GM13977 (cell line): ENCODE data around the gene TMPRSS5.
"Not testable (repeated sequence)": the region's sequence is repeated elsewhere in the genome, so short reads cannot be mapped to it uniquely, and the experiment has no call there.

ENCODE experiments used
- DNase-seq: peaks from one replicate; pipeline ENCODE4 v3.0.0; 2012; ENCODE audit warnings: low spot score
- CTCF ChIP-seq: IDR thresholded peaks from 2 replicates; pipeline ENCODE4 v1.5.1; 2012; ENCODE audit warnings: mild to moderate bottlenecking, control low read depth; ENCODE audit not compliant: insufficient read depth; ENCODE audit errors: extremely low read depth, missing control alignments
- in situ Hi-C: fragments of 300-500 bp; cut with MboI; formaldehyde crosslinking; loops from one replicate; pipeline ENCODE4 v1.12.0; 2022; ENCODE audit warnings: low sequenced_read_pairs, low pct_unique_long_range_greater_than_20kb, mixed read lengths, inconsistent platforms; ENCODE audit not compliant: unreplicated experiment

Gene TMPRSS5

DNA sequence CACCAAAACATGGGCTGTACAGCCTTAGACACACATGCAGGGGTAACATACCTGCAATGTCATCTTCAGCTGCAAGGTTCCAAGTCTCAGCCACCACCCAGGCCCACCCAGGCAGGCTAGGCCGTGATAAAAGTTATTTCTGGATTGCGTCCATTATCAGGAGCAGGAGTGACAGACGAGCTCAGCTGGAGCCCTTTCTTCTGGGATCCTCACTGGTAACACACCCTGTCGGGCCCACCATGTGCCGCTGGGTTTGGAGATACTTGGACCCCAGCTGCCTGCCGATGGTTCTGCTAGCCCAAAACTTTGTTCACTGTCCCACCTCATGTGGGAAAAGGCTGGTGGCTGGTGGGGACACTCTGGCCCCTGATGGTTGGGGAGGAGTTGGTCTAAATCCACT lies 24.8 kb downstream of the TMPRSS5 start:
- no peak for TF ChIP-seq CTCF
- in situ Hi-C loops = no loop called here
- no peak for DNase-seq

DNA sequence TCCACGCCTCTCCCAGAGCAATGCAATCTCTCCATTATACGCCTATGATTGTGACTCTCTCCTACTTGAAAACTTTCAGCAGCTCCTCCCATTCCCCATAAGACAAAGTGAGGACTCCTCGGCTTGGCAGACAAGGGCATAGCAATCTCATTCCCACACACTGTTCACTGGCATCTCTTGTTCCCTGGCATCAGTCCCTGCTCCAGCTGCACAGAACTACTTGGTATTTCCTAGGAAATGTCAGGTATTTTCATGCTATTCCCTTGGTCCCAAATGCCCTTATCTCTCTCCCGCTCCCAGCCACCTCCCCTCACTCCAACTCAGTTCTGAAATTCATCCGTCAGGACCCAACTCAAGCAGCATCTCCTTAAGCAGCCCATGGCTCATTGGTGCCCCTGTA lies 28.4 kb downstream of the TMPRSS5 start:
- in situ Hi-C loops = no loop called here
- TF ChIP-seq CTCF = no peak
- no peak for DNase-seq

DNA sequence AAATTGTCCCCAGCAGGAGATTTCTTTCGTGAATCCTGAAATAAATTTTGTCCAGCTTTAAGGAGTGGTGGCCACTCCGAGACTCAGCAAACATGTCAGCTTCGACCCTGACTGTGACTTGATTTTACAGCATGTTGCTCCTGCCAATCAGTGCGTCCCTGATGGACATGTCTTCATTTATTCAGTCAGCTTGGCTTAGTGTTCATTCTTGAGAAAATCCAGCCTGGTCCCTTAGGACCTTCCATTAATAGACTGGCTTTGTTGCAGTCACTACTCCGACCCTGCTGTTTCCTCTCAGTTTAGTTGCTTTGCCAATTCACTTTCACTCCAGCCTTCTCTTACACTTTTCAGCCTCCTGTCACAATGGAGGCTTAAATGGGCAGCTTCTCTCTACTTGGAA lies 30.5 kb downstream of the TMPRSS5 start:
- in situ Hi-C loops = no loop called here
- DNase-seq = no peak
- no peak for TF ChIP-seq CTCF

DNA sequence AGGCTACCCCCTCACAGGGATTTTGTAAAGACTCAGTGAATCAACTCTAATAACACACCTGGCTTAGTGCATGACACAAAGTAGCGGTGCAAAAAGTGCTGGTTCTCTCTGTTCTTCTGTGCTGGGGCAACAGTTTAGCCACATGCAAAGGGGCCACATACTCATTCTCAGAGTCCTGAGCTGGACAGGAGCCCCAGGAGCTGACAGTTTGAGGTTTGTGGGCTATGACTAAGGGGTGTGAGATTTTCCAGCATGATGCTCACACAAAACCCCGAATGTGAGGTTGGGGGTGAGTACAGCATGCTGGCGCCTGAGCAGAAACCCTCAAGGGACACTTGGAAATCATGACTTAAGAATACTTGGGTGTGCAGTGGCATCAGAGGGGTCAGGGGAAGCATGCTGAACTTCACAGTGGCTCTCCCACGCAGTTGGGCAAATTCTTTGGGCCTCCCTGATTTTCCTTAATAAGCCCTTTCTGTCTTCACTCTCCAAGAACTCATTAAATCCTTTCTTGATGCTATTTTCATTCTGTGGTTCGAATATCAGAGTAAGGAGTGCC lies 31.0 kb downstream of the TMPRSS5 start:
- in situ Hi-C loops = no loop called here

DNA sequence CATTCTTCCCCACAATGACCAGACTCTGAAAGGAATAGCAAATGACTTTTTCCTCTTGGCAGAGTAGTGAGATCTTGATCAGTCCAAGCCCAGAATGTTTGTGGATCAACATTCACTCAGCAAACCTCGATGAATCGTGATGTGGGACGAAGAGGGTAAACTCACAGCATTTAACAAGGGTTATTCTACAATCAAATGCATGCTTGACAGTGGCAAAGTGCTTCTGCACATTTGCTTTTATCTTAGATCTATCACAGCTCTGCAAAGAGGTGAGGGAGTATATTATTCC lies 31.8 kb downstream of the TMPRSS5 start:
- in situ Hi-C loops = no loop called here
- DNase-seq = no peak
- TF ChIP-seq CTCF = no peak

More for the DNA sequence above, 31.0 kb downstream of the TMPRSS5 start:
- no peak for TF ChIP-seq CTCF
- DNase-seq = peak; percentile 62

GRCh38 chr11:113673550-113674396 lies 32.3 kb downstream of the TMPRSS5 start:
- in situ Hi-C loops = no loop called here
- no peak for DNase-seq
- no peak for TF ChIP-seq CTCF

DNA sequence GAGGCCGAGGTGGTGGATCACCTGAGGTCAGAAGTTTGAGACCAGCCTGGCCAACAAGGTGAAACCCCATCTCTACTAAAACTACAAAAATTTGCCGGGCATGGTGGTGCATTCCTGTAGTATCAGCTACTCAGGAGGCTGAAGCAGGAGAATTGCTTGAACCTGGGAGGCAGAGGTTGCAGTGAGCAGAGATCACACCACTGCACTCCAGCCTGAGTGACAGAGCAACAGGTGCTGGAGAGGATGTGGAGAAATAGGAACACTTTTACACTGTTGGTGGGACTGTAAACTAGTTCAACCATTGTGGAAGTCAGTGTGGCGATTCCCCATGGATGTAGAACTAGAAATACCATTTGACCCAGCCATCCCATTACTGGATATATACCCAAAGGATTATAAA lies 34.2 kb downstream of the TMPRSS5 start:
- DNase-seq, in situ Hi-C loops: not testable (repeated sequence)
